Stomach (tissue), 9 donors: ENCODE measurements around the gene HDAC9. TPM values are rescaled to one million over a fixed set of nuclear protein-coding genes. Genes with fewer than 3 reads are reported as not detected.

ENCODE experiments used
- DNase-seq, 2 donors: peaks; one replicate each; pipeline versions ENCODE4 v3.0.0 to v3.0.0-alpha.2; 2013 to 2019
- H3K27ac ChIP-seq, 5 donors: fragments of 200-600 bp in 4 of 5; sonication (generic) in 4 of 5; one replicate each; pipeline ENCODE4 v1.5.1; 2013 to 2019; ENCODE audit warnings: mild to moderate bottlenecking in 1 of 5, moderate library complexity in 1 of 5
- H3K27me3 ChIP-seq, 3 donors: fragments of 200-600 bp; sonication (generic); one replicate each; pipeline ENCODE4 v1.5.1; 2017 to 2019; ENCODE audit warnings: mixed run types in 1 of 3
- H3K36me3 ChIP-seq, 4 donors: fragments of 200-600 bp; sonication (generic); 1 replicate in 3 of 4; 2 replicates in 1 of 4; pipeline ENCODE4 v1.5.1; 2016 to 2019
- H3K4me1 ChIP-seq, 4 donors: fragments of 200-600 bp; sonication (generic); one replicate each; pipeline ENCODE4 v1.5.1; 2016 to 2019
- H3K4me3 ChIP-seq, 4 donors: fragments of 200-600 bp; sonication (generic) in 3 of 4; one replicate each; pipeline ENCODE4 v1.5.1; 2016 to 2019; ENCODE audit warnings: mild to moderate bottlenecking in 1 of 4
- H3K9me3 ChIP-seq, 4 donors: fragments of 200-600 bp; sonication (generic); one replicate each; pipeline ENCODE4 v1.5.1; 2016 to 2019
- EP300 ChIP-seq: sonication (generic); formaldehyde crosslinking; IDR thresholded peaks from one replicate; pipeline ENCODE4 v1.6.1; 2017; ENCODE audit warnings: antibody characterized with exemption
- POLR2A ChIP-seq, 4 donors: fragments of 450-650 bp; IDR thresholded peaks; one replicate each; pipeline ENCODE4 v1.6.1; 2016; ENCODE audit warnings: antibody characterized with exemption in 4 of 4, control low read depth in 2 of 4, mild to moderate bottlenecking in 1 of 4, moderate library complexity in 1 of 4
- POLR2AphosphoS5 ChIP-seq, 3 donors: sonication (generic); formaldehyde crosslinking; IDR thresholded peaks; one replicate each; pipeline ENCODE4 v1.6.1; 2016; ENCODE audit warnings: antibody characterized with exemption in 3 of 3
- WGBS, 5 donors: extraction: QIAGEN DNeasy Blood & Tissue Kit in 3 of 5; methylation state at CpG; one replicate each; pipeline versions ENCODE4 v1.1.5 to v1.1.7; 2013 to 2018; 5-methylcytosine and 5-hydroxymethylcytosine counted together
- intact Hi-C: fragments of 100-400 bp; cut with DNase I; formaldehyde crosslinking; loops from one replicate; pipeline ENCODE4 v1.15.1; 2023; ENCODE audit warnings: low total_unique reads
- polyA plus RNA-seq, 3 donors: library from polyadenylated mRNA; stranded (reverse); fragments of 200-250 nt; gene quantifications; one replicate each; pipeline ENCODE4 v1.2.3, GENCODE V29; 2013
- total RNA-seq, 5 donors: library from RNA; depleted of rRNA; stranded (reverse); fragments of >200 nt; gene quantifications; one replicate each; pipeline versions ENCODE4 v1.1.0 to v1.2.3, GENCODE V29; 2014 to 2016
- TF ChIP-seq, protein P1 (sequence below), 7 experiments: fragments of 450-650 bp in 4 of 7; fragments of 200-600 bp in 3 of 7; sonication (generic) in 3 of 7; IDR thresholded peaks; one replicate each; pipeline ENCODE4 v1.5.1; 2016 to 2019; ENCODE audit warnings: antibody characterized with exemption in 7 of 7, control low read depth in 2 of 7, mild to moderate bottlenecking in 1 of 7
- donor health status: healthy with polysubstance abuse.
- donor health status: Bipolar disorder and iron deficiency.
- donor health status: healthy.

The HDAC9 gene
- total and polyA plus RNA-seq, 8 donors, result 1.4 to 60.0 (median 9.8) TPM

DNA sequence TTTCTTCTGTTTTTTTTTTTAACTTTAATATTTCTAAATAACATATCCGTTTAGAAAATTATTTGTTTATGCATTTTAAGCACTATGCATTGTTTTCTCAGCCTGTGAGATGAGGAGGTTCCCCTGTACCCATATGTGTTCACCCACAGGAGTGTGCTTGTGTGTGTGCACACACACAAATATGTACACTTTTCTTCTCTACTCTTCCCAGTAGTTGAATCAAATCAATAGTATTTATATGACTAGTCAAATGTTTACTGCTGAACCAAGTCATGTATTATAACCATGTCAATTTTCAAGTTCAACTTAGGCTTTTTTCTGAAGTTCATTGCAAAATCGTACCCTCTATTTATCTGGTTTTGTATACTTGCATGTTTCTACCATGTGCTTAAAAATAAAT is 37.3 kb downstream of the HDAC9 start:
- TF ChIP-seq POLR2AphosphoS5 (IDR thresholded peaks at IDR 0.05) (no peak), POLR2A (IDR thresholded peaks at IDR 0.05) (no peak), EP300 (no peak)
- TF ChIP-seq, protein P1, sequence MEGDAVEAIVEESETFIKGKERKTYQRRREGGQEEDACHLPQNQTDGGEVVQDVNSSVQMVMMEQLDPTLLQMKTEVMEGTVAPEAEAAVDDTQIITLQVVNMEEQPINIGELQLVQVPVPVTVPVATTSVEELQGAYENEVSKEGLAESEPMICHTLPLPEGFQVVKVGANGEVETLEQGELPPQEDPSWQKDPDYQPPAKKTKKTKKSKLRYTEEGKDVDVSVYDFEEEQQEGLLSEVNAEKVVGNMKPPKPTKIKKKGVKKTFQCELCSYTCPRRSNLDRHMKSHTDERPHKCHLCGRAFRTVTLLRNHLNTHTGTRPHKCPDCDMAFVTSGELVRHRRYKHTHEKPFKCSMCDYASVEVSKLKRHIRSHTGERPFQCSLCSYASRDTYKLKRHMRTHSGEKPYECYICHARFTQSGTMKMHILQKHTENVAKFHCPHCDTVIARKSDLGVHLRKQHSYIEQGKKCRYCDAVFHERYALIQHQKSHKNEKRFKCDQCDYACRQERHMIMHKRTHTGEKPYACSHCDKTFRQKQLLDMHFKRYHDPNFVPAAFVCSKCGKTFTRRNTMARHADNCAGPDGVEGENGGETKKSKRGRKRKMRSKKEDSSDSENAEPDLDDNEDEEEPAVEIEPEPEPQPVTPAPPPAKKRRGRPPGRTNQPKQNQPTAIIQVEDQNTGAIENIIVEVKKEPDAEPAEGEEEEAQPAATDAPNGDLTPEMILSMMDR (IDR thresholded peaks at IDR 0.05), result no peak
- no peak for DNase-seq
- Histone ChIP-seq H3K27me3 (no peaks in the 10 kb centered on the region), H3K27ac (no peak overlapping the region), H3K4me3 (no peak overlapping the region), H3K36me3 (no peaks in the 10 kb centered on the region), H3K4me1 (peaks cover 0 to 8% (median 2%) of the 10 kb centered on the region in 4 donors), H3K9me3 (no peaks in the 10 kb centered on the region)
- intact Hi-C loops, result no loop called here
- 64 to 75% (median 68%) methylated on average over 2 of the region's 2 CpGs for WGBS, 5 donors

DNA sequence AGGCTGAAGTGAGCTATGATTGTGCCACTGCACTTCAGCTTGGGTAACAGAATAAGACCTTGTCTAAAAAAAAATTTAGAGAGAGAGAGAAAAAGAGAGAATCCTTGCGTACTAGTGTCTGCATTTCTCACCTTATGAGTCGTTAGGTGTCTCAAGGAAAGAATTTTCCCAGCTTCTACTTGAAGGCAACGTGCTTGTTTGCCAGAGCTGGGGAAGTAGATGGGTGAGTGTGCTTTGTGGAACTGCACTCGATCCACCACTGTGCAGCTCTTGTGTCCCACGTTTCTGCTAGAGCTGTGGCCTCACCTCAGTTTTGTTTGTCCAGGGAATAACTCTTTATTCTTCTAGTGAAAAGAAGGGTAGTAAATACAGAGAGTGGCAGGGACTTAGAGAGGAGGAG is 38.9 kb downstream of the HDAC9 start:
- no peaks in the 10 kb centered on the region for H3K27me3 ChIP-seq
- intact Hi-C loops, result no loop called here
- peaks cover 0 to 4% (median 0%) of the 10 kb centered on the region in 4 donors for H3K4me1 ChIP-seq
- no peak for DNase-seq
- WGBS, 5 donors, result 66 to 82% (median 71%) methylated on average over 5 of the region's 5 CpGs
- H3K9me3 ChIP-seq, result no peaks in the 10 kb centered on the region
- H3K36me3 ChIP-seq, result no peaks in the 10 kb centered on the region
- H3K4me3 ChIP-seq, result no peak overlapping the region
- TF ChIP-seq POLR2A (IDR thresholded peaks at IDR 0.05), result no peak
- TF ChIP-seq, protein P1 (IDR thresholded peaks at IDR 0.05), result no peak
- no peak for TF ChIP-seq EP300
- TF ChIP-seq POLR2AphosphoS5 (IDR thresholded peaks at IDR 0.05), result no peak
- no peak overlapping the region for H3K27ac ChIP-seq

DNA sequence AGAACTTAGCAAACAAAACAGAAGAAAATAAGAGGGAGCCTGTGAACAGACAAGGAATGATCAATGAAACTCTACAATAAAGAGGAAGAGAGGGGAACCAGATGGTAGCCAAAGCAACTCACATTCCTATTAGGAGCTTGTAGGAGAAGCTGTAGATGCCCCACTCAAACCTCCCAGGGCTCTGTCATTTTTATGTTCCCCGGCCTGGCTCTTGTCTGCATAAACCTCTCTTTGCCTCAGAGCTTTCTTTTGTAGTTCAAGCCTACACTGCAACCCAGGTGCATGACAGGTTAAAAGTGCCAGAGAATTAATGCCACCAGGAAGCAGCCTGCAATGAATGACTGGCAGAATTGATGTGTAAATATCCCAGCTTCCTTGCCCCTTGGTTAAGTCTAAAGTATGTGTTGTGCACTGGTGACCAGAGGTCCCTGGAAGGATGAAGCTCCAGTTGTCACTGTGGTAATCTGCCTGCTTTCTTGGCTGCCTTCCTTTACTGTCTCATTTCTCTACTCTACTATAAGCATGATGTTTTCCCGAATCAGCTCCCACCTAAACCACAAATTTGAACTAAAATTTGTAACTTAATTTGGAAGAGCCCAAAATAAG is 40.4 kb downstream of the HDAC9 start:
- TF ChIP-seq EP300 (no peak), POLR2A (IDR thresholded peaks at IDR 0.05) (no peak), POLR2AphosphoS5 (IDR thresholded peaks at IDR 0.05) (no peak)
- TF ChIP-seq, protein P1 (IDR thresholded peaks at IDR 0.05), result no peak
- H3K4me3 ChIP-seq, result no peak overlapping the region
- H3K9me3 ChIP-seq, result no peaks in the 10 kb centered on the region
- H3K4me1 ChIP-seq, result peaks cover 0 to 10% (median 2%) of the 10 kb centered on the region in 4 donors
- H3K27ac ChIP-seq, result no peak overlapping the region
- DNase-seq, result no peak
- WGBS, 5 donors, result 83 to 93% (median 88%) methylated on average over 2 of the region's 2 CpGs
- H3K36me3 ChIP-seq, result no peaks in the 10 kb centered on the region
- intact Hi-C loops, result no loop called here
- H3K27me3 ChIP-seq, result no peaks in the 10 kb centered on the region

DNA sequence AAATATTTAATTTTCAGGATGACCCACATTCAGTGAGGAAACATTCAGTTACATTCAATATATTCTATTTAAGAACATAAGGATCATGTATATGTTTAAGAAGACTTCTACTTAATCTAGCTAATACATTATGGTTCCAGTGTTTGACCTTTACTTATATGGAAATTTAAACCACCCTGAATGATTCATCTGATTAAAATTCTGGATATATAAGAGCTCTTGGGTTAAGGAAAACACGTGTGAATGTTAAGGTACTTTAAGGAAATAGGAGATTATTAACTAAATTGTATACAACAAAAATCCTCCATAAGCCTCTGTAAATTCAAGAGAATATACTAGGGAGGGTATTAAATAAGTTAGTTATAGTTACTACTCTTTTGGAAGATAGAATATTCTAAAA is 40.9 kb downstream of the HDAC9 start:
- Histone ChIP-seq H3K36me3 (no peaks in the 10 kb centered on the region), H3K27ac (no peak overlapping the region), H3K9me3 (no peaks in the 10 kb centered on the region), H3K4me3 (no peak overlapping the region), H3K27me3 (no peaks in the 10 kb centered on the region), H3K4me1 (peaks cover 0 to 14% (median 5%) of the 10 kb centered on the region in 4 donors)
- intact Hi-C loops, result no loop called here
- no peak for TF ChIP-seq POLR2A (IDR thresholded peaks at IDR 0.05)
- no peak for TF ChIP-seq POLR2AphosphoS5 (IDR thresholded peaks at IDR 0.05)
- no peak for TF ChIP-seq EP300
- TF ChIP-seq, protein P1 (IDR thresholded peaks at IDR 0.05), result no peak
- no peak for DNase-seq
- WGBS, 5 donors, result 24 to 40% (median 28%) methylated on average over 1 of the region's 1 CpG
